Heart right ventricle (tissue), 16 donors: ENCODE data around the gene DDAH1. TPM values are rescaled to one million over a fixed set of nuclear protein-coding genes. Genes with fewer than 3 reads are reported as not detected.

Experiments
- ATAC-seq, 8 donors: fragments of 200-7000 bp; cut with Tn5 transposase; one replicate each; pipeline ENCODE4 v1.9.1; 2020; ENCODE audit warnings: mild to moderate bottlenecking in 8 of 8, moderate library complexity in 8 of 8, moderate number of reproducible peaks in 1 of 8
- DNase-seq, 2 donors: peaks; one replicate each; pipeline ENCODE4 v3.0.0-alpha.2; 2020
- H3K27ac ChIP-seq, 10 donors: fragments of 200-600 bp; sonication (generic) in 2 of 10; one replicate each; pipeline versions ENCODE4 v1.5.0 to v1.8.0; 2020 to 2022; ENCODE audit warnings: mild to moderate bottlenecking in 3 of 10
- H3K27me3 ChIP-seq, 7 donors: fragments of 200-600 bp; one replicate each; pipeline ENCODE4 v1.8.0; 2021 to 2022; ENCODE audit warnings: mild to moderate bottlenecking in 2 of 7
- H3K36me3 ChIP-seq, 9 donors: fragments of 200-600 bp; sonication (generic) in 1 of 9; one replicate each; pipeline versions ENCODE4 v1.5.0 to v1.8.0; 2020 to 2022; ENCODE audit warnings: mild to moderate bottlenecking in 2 of 9
- H3K4me1 ChIP-seq, 9 donors: fragments of 200-600 bp; sonication (generic) in 1 of 9; one replicate each; pipeline versions ENCODE4 v1.5.0 to v1.8.0; 2020 to 2022; ENCODE audit warnings: mild to moderate bottlenecking in 4 of 9
- H3K4me3 ChIP-seq, 10 donors: fragments of 200-600 bp; sonication (generic) in 2 of 10; one replicate each; pipeline versions ENCODE4 v1.5.0 to v1.8.0; 2020 to 2022; ENCODE audit warnings: mild to moderate bottlenecking in 7 of 10, moderate library complexity in 2 of 10
- H3K9me3 ChIP-seq, 11 donors: fragments of 200-600 bp in 10 of 11; sonication (generic) in 2 of 11; one replicate each; pipeline versions ENCODE4 v1.5.0 to v1.8.0; 2013 to 2022; ENCODE audit warnings: mild to moderate bottlenecking in 2 of 11, control low read depth in 1 of 11, moderate library complexity in 1 of 11
- WGBS, 2 donors: extraction: QIAGEN DNeasy Blood & Tissue Kit; methylation state at CpG; one replicate each; pipeline ENCODE4 v1.1.7; 2013; ENCODE audit warnings: inconsistent platforms in 1 of 2; 5-methylcytosine and 5-hydroxymethylcytosine counted together
- intact Hi-C, 10 donors: fragments of 100-400 bp; cut with DNase I; formaldehyde crosslinking; loops; one replicate each; pipeline versions ENCODE4 v1.11.1 to v1.14.2; 2022
- polyA plus RNA-seq, 2 donors: library from polyadenylated mRNA; stranded (reverse); fragments of 200-250 nt; gene quantifications; one replicate each; pipeline ENCODE4 v1.2.3, GENCODE V29; 2013
- total RNA-seq, 10 donors: library from RNA; stranded (reverse); fragmentation: NEBNext Ultra II Directional in 3 of 10; extraction: Animal tissue kit (Norgen Biotek cat#: 25700) in 3 of 10; gene quantifications; one replicate each; pipeline versions ENCODE4 v1.2.1 to v1.2.4, GENCODE V29; 2021 to 2023
- TF ChIP-seq, protein P1 (sequence below), 9 donors: fragments of 200-600 bp; sonication (generic) in 2 of 9; IDR thresholded peaks; one replicate each; pipeline versions ENCODE4 v1.5.0 to v1.8.0; 2021 to 2022; ENCODE audit warnings: antibody characterized with exemption in 9 of 9, mild to moderate bottlenecking in 5 of 9, moderate library complexity in 1 of 9
- donor health status: Arrhythmogenic right ventricular cardiomyopathy.
- donor health status: ischemic (EF 13 %, LVEDD 7.1; RV severe dilation, severe dysfunction).
- donor health status: healthy with polysubstance abuse.
- donor health status: DM: no; HTN: yes; CAD: no.
- donor health status: DM: no; HTN: no; CAD: no.
- donor health status: ischemic (EF 25% LVEDD 6.9; RV normal size, moderate dysfunction).
- donor health status: ischemic (EF 25% LVEDD 5.7; RV mildly dilated, moderate dysfunction).
- donor health status: healthy.
- donor health status: DM: yes; HTN: yes; CAD: no.
- donor health status: Ischemic cardiomyopathy.
- donor health status: ischemic (EF 35%, LVEDD 5.7; RV mildly dilated, moderate dysfunction).
- donor health status: nonischemic (EF 11% LVEDD 7.7; RV severe dilation, severe dysfunction).
- donor health status: DM: yes; HTN: yes; CAD: no.
- donor health status: PGD.
- donor health status: ischemic (EF 29% LVEDD 5.4; RV normal size, mild dysfunction).
- donor health status: nonischemic (EF 23%, LVEDD 6.1; RV moderate dilation, normal function).

Gene DDAH1
- total and polyA plus RNA-seq, 12 donors, result 2.7 to 29.0 (median 16.6) TPM

GRCh38 chr1:85494904-85495266, 29.9 kb upstream of the DDAH1 start:
- H3K9me3 ChIP-seq, result no peaks in the 10 kb centered on the region
- TF ChIP-seq, protein P1, sequence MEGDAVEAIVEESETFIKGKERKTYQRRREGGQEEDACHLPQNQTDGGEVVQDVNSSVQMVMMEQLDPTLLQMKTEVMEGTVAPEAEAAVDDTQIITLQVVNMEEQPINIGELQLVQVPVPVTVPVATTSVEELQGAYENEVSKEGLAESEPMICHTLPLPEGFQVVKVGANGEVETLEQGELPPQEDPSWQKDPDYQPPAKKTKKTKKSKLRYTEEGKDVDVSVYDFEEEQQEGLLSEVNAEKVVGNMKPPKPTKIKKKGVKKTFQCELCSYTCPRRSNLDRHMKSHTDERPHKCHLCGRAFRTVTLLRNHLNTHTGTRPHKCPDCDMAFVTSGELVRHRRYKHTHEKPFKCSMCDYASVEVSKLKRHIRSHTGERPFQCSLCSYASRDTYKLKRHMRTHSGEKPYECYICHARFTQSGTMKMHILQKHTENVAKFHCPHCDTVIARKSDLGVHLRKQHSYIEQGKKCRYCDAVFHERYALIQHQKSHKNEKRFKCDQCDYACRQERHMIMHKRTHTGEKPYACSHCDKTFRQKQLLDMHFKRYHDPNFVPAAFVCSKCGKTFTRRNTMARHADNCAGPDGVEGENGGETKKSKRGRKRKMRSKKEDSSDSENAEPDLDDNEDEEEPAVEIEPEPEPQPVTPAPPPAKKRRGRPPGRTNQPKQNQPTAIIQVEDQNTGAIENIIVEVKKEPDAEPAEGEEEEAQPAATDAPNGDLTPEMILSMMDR (IDR thresholded peaks at IDR 0.05), result peak in 7 of 9 donors; percentile 18 to 54 (median 47)
- ATAC-seq (peak in 2 of 8 donors; percentile 53 to 55), DNase-seq (peak in 1 of 2 donors; percentile 7)
- intact Hi-C loops, result loop anchor here in 4 of 10 donors (5.0 to 10.0 kb wide), 4 partner anchors 80 to 532 kb away; partner anchors contain the start of gene CCN1 (in 1 of the 4)
- H3K4me1 ChIP-seq, result no peaks in the 10 kb centered on the region
- H3K4me3 ChIP-seq, result no peak overlapping the region
- no peaks in the 10 kb centered on the region for H3K27me3 ChIP-seq
- no peak overlapping the region for H3K27ac ChIP-seq
- WGBS, 2 donors, result 54 to 58% methylated on average over 2 of the region's 2 CpGs
- H3K36me3 ChIP-seq, result no peaks in the 10 kb centered on the region

DNA sequence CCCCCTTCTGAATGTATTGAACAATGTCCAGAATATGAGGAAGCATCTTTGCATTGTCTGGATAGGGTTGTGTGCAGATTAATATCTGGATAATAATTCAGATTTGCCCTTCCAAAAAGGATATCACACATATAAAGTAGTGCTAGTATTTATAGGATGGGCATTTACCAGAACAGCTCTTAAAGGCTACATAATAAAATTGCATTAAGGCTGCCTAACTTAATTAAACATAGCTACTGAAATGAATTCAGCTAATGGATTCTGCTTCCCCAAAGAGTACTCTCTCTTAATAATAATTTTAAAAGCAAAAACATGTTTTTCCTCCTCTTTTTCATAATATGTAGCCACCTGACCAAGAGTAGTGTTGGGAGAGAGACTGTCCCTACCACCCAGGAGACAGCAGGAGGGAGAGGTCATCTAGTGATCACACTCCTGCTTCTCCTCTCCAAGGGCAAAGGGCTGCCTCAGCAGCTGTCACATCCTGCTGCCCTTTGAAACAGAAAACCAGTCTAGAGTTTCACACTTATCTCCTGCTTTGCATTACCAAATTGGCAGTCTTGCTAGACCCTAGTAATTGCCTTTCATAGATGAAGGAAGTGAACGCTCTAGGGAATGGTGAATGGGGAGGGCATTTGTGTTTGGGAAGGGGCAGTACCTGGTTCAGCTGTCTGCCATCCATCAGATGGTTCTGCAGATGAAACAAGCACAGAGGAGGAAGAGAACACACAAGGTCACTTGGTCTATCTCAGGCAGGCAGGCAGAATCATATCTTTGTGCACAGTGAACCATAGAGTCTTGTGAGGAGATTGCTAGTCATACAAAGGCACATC, 29.3 kb upstream of the DDAH1 start:
- intact Hi-C loops, result loop anchor here in 3 of 10 donors (10.0 kb wide), 3 partner anchors 81 to 201 kb away; partner anchors contain the start of gene CCN1 (in 1 of the 3)
- 87 to 90% methylated on average over 1 of the region's 1 CpG for whole genome bisulfite sequencing, 2 donors
- H3K4me1 ChIP-seq, result no peaks in the 10 kb centered on the region
- no peaks in the 10 kb centered on the region for H3K9me3 ChIP-seq
- ATAC-seq, result peak in 2 of 8 donors; percentile 35 to 38
- no peaks in the 10 kb centered on the region for H3K27me3 ChIP-seq
- no peak overlapping the region for H3K4me3 ChIP-seq
- DNase-seq, result no peak
- TF ChIP-seq, protein P1 (IDR thresholded peaks at IDR 0.05), result no peak
- H3K36me3 ChIP-seq, result no peaks in the 10 kb centered on the region
- H3K27ac ChIP-seq, result no peak overlapping the region

DNA sequence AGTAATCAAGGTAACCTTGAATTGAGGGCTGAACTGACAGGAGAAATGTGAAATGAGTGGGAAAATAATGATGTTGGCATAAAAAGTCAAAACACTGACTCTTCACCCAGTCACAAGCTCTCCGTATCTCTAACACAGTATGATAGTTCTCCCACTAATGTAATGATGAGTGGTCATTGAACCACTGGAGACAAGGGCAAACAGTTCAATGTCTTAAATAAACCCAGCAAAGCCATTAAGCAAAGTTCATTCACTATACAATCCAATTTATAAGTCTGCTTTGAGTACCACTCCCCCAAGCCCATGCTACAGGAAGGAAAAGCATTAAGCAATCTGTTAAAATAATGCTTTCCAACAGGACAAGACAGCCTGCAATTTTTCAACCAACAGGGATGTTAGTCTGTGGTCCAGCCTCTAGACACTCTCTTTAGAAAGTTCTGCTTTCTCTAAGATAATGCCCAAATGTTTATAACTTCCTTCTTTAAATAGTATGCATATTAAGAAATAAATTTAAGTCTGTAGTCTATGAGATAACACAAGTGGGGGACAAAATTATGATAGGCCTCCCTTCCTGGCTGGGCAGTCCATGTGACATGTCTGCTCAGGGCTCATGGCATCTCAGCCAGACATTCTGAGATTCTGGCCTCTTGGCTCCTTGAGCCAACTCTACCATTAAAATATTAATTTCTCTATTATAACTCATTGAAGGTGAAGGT, 25.5 kb upstream of the DDAH1 start:
- DNase-seq (no peak), ATAC-seq (no peak)
- Histone ChIP-seq H3K4me1 (no peaks in the 10 kb centered on the region), H3K9me3 (no peaks in the 10 kb centered on the region), H3K4me3 (no peak overlapping the region), H3K27me3 (no peaks in the 10 kb centered on the region), H3K27ac (no peak overlapping the region), H3K36me3 (no peaks in the 10 kb centered on the region)
- WGBS, 2 donors, result 89 to 100% methylated on average over 1 of the region's 1 CpG
- TF ChIP-seq, protein P1 (IDR thresholded peaks at IDR 0.05), result no peak
- intact Hi-C loops, result loop anchor here in 3 of 10 donors (10.0 kb wide), 3 partner anchors 84 to 204 kb away; partner anchors contain the start of gene CCN1 (in 1 of the 3)

DNA sequence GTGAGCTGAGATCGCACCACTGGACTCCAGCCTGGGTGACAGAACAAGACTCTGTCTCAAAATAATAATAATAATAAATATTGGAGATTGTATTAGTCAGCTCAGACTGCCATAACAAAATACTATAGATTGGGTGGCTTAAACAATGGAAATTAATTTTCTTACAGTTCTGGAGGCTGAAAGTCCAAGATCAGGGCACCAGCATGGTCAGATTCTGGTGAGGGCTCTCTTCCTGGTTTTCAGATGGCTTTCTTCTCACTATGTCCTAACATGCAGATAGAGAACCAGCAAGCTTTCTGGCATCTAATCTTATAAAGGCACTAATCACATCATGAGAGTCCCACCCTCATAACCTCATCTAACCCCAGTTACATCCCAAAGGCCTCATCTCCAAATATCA, 23.2 kb upstream of the DDAH1 start:
- 96 to 100% methylated on average over 1 of the region's 1 CpG for WGBS, 2 donors
- Histone ChIP-seq H3K9me3 (no peaks in the 10 kb centered on the region), H3K27ac (no peak overlapping the region), H3K36me3 (no peaks in the 10 kb centered on the region), H3K4me3 (no peak overlapping the region), H3K27me3 (no peaks in the 10 kb centered on the region), H3K4me1 (no peaks in the 10 kb centered on the region)
- intact Hi-C loops, result loop anchor here in 1 of 10 donors (10.0 kb wide), 1 partner anchor 73 kb away; no protein-coding TSS in a partner anchor
- TF ChIP-seq, protein P1 (IDR thresholded peaks at IDR 0.05), result no peak
- ATAC-seq, result no peak
- no peak for DNase-seq
